ENCODE measurements around the gene DGKI.

- TF ChIP-seq, protein P1, sequence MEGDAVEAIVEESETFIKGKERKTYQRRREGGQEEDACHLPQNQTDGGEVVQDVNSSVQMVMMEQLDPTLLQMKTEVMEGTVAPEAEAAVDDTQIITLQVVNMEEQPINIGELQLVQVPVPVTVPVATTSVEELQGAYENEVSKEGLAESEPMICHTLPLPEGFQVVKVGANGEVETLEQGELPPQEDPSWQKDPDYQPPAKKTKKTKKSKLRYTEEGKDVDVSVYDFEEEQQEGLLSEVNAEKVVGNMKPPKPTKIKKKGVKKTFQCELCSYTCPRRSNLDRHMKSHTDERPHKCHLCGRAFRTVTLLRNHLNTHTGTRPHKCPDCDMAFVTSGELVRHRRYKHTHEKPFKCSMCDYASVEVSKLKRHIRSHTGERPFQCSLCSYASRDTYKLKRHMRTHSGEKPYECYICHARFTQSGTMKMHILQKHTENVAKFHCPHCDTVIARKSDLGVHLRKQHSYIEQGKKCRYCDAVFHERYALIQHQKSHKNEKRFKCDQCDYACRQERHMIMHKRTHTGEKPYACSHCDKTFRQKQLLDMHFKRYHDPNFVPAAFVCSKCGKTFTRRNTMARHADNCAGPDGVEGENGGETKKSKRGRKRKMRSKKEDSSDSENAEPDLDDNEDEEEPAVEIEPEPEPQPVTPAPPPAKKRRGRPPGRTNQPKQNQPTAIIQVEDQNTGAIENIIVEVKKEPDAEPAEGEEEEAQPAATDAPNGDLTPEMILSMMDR (IDR thresholded peaks at IDR 0.05): no peak
- TF ChIP-seq EZH2 (IDR thresholded peaks at IDR 0.05; ENCODE audit: borderline replicate concordance, insufficient read depth, low read depth, low read length, poor library complexity, severe bottlenecking): no peak
Measured at GRCh38 chr7:137619181-137619580, 227.6 kb downstream of the DGKI start.

Measured in B cell (primary cell).